ENCODE results near the gene LILRA6. TPM values are rescaled to one million over a fixed set of nuclear protein-coding genes. Genes with fewer than 3 reads are reported as not detected.

LILRA6 gene
- total and polyA plus RNA-seq, 2 of the 8 experiments (the other 6 are each of a cell fraction or from before 2014, with no cell fraction given): not detected

- WGBS, 2 experiments (ENCODE audit: extremely low coverage in 1 of 2, insufficient coverage in 1 of 2, insufficient read length in 1 of 2, insufficient replicate concordance in 2 of 2, low coverage in 1 of 2, low lambda C conversion rate in 2 of 2, missing lambda C conversion rate in 1 of 2): 81% methylated on average over 9 of the region's 9 CpGs; no CpG with 5 or more reads in 1 of the 2 experiments
- H4K8ac ChIP-seq (ENCODE audit: extremely low read depth, insufficient read depth, low read length): no peak overlapping the region
- H3K4me1 ChIP-seq (replicated peaks in 1 of 4; ENCODE audit: control insufficient read depth in 3 of 4, insufficient read depth in 4 of 4, low read length in 3 of 4): no peaks in the 10 kb centered on the region
- CTCF ChIA-PET (ENCODE audit: partially characterized antibody): interaction anchor here (0.7 to 1.8 kb wide), 2 partner anchors 15 to 16 kb away, joined by 4 to 5 read pairs; no protein-coding TSS in a partner anchor
- no peak overlapping the region for H3K23ac ChIP-seq (ENCODE audit: insufficient read length)
- no peak overlapping the region for H3K4me3 ChIP-seq (ENCODE audit: extremely low read depth in 1 of 4, insufficient read depth in 2 of 4, low read depth in 3 of 4, low read length in 4 of 4)
- H2BK12ac ChIP-seq (ENCODE audit: low read depth, low read length): no peak overlapping the region
- no peaks in the 10 kb centered on the region for H3K79me1 ChIP-seq (ENCODE audit: low read depth, low read length)
- POLR2A ChIA-PET (ENCODE audit: partially characterized antibody): interaction anchor here (0.7 to 1.0 kb wide), 2 partner anchors 78 to 114 kb away, joined by 3 read pairs; no protein-coding TSS in a partner anchor
- peaks cover 0 to 4% of the 10 kb centered on the region in 2 experiments; a peak in 1 of 4 replicates for H3K9me3 ChIP-seq (ENCODE audit: insufficient read depth in 2 of 2, low read depth in 1 of 2, low read length in 1 of 2)
- H3K56ac ChIP-seq (replicated peaks; ENCODE audit: insufficient read length, low read depth, low read length): no peak overlapping the region
- H3K18ac ChIP-seq (ENCODE audit: extremely low read depth, low read length): no peak overlapping the region
- H2BK20ac ChIP-seq (ENCODE audit: low read length): no peak overlapping the region
- no peak for TF ChIP-seq CHD1 (IDR thresholded peaks at IDR 0.05; ENCODE audit: low read depth, low read length)
- H3K79me2 ChIP-seq (ENCODE audit: control insufficient read depth in 1 of 2, insufficient read depth in 2 of 2, low read length in 2 of 2): no peaks in the 10 kb centered on the region
- H2AFZ ChIP-seq (ENCODE audit: low read length): no peak overlapping the region
- DNase-seq (ENCODE audit: low read depth in 1 of 2, low spot score in 2 of 2): no peak
- no peak overlapping the region for H3K27ac ChIP-seq (ENCODE audit: low read depth, low read length)
- no peak overlapping the region for H2BK120ac ChIP-seq (replicated peaks; ENCODE audit: low read depth, low read length)
- H2BK5ac ChIP-seq (ENCODE audit: low read depth, low read length): no peak overlapping the region
- H3K27me3 ChIP-seq (replicated peaks in 1 of 4; ENCODE audit: control insufficient read depth in 3 of 4, extremely low read depth in 1 of 4, insufficient read depth in 3 of 4, low read length in 3 of 4): no peaks in the 10 kb centered on the region; a peak in 1 of 7 replicates
- H3K23me2 ChIP-seq (ENCODE audit: low read depth, low read length): no peaks in the 10 kb centered on the region
- H3K9ac ChIP-seq (replicated peaks in 1 of 4; ENCODE audit: extremely low read depth in 1 of 4, low read depth in 3 of 4, low read length in 3 of 4): no peak overlapping the region
- no peak overlapping the region for H3K4me2 ChIP-seq (ENCODE audit: insufficient read depth in 1 of 2, low read depth in 2 of 2, low read length in 2 of 2)
- H3K36me3 ChIP-seq (ENCODE audit: control insufficient read depth in 2 of 4, insufficient read depth in 4 of 4, low read length in 3 of 4): no peaks in the 10 kb centered on the region
- H2AK5ac ChIP-seq (ENCODE audit: low read depth, low read length): no peak overlapping the region
- H3K4ac ChIP-seq (replicated peaks; ENCODE audit: insufficient read length, low read depth, low read length): no peak overlapping the region
- no peaks in the 10 kb centered on the region for H4K20me1 ChIP-seq (replicated peaks in 1 of 2; ENCODE audit: control insufficient read depth in 1 of 2, insufficient read depth in 2 of 2, low read length in 2 of 2)
- no peak overlapping the region for H3K14ac ChIP-seq (ENCODE audit: insufficient read length)
- no peak for FAIRE-seq
- no peak overlapping the region for H2BK15ac ChIP-seq (ENCODE audit: low read length)
- no peak overlapping the region for H4K5ac ChIP-seq (ENCODE audit: insufficient read length, low read depth, low read length)
- no peak overlapping the region for H4K91ac ChIP-seq (replicated peaks; ENCODE audit: insufficient read length, low read length)
These were observed 40.3 kb upstream of the LILRA6 start for GRCh38 chr19:54282686-54283470.
